Stomach smooth muscle (tissue), 2 donors: ENCODE data around the gene CCDC154.
"Not testable (repeated sequence)": the region's sequence is repeated elsewhere in the genome, so short reads cannot be mapped to it uniquely, and the experiment has no call there.

Experiments used
- H3K27ac ChIP-seq: one replicate; pipeline ENCODE4 v1.7.0; 2013; ENCODE audit warnings: mild to moderate bottlenecking, low read length, inconsistent platforms
- H3K27me3 ChIP-seq, 2 donors: one replicate each; pipeline ENCODE4 v1.7.0; 2013; ENCODE audit warnings: low read length in 2 of 2; ENCODE audit not compliant: insufficient read depth in 2 of 2, control insufficient read depth in 1 of 2
- H3K36me3 ChIP-seq, 2 donors: one replicate each; pipeline ENCODE4 v1.7.0; 2013; ENCODE audit warnings: low read length in 2 of 2; ENCODE audit not compliant: control insufficient read depth in 2 of 2, insufficient read depth in 2 of 2
- H3K4me1 ChIP-seq: one replicate; pipeline ENCODE4 v1.7.0; 2013; ENCODE audit warnings: low read length; ENCODE audit not compliant: control insufficient read depth, insufficient read depth
- H3K4me3 ChIP-seq, 2 donors: one replicate each; pipeline ENCODE4 v1.7.0; 2013; ENCODE audit warnings: low read length in 2 of 2
- H3K9ac ChIP-seq, 2 donors: one replicate each; pipeline ENCODE4 v1.7.0; 2013; ENCODE audit warnings: low read length in 2 of 2, mild to moderate bottlenecking in 1 of 2
- H3K9me3 ChIP-seq, 2 donors: one replicate each; pipeline ENCODE4 v1.7.0; 2013; ENCODE audit warnings: low read length in 2 of 2; ENCODE audit not compliant: control insufficient read depth in 2 of 2
- donor health status: healthy.
- donor health status: Pancreatic carcinoma.

The CCDC154 gene

DNA sequence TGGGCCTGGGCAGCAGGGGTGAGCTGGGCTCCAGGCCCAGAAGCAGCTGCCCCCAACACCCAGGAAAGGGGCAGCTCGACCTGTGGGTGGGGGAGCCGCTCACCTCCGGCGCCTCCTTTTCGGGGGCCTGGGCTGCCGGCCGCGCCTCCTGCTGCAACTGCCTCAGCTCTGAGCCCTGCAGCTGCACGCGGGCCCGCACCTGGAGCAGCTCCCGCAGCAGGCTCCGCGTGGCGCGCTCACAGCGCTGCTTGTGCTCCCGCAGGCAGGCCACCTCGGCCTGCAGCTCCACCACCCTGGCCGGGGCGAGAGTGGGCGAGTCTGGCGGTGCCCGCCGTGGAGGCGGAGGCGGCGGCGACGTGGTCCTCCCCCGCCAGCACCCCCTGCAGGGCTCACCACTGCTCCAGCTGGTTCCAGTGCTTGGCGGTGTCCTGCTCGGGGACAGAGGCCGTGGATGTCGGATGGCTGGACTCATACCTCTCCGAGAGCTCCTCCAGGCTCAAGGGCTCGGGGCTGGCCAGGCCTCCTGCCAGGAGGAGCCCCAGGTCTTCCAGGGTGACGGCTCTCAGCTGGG, 868 bp downstream of the CCDC154 start:
- Histone ChIP-seq H3K9ac (no peak overlapping the region), H3K27me3 (no peaks in the 10 kb centered on the region), H3K9me3 (no peaks in the 10 kb centered on the region), H3K4me1 (no peaks in the 10 kb centered on the region), H3K27ac (no peak overlapping the region), H3K36me3 (peaks cover 0 to 8% of the 10 kb centered on the region in 2 donors), H3K4me3 (no peak overlapping the region)

- Histone ChIP-seq H3K27me3 (no peaks in the 10 kb centered on the region), H3K9ac (no peak overlapping the region), H3K4me3 (no peak overlapping the region), H3K36me3 (peaks cover 0 to 6% of the 10 kb centered on the region in 2 donors), H3K27ac (no peak overlapping the region), H3K9me3 (no peaks in the 10 kb centered on the region), H3K4me1 (no peaks in the 10 kb centered on the region)
Measured at GRCh38 chr16:1442697-1443096, 1.7 kb downstream of the CCDC154 start.

- H3K36me3 ChIP-seq: peaks cover 0 to 6% of the 10 kb centered on the region in 2 donors
- no peaks in the 10 kb centered on the region for H3K27me3 ChIP-seq
- H3K4me3 ChIP-seq: no peak overlapping the region
- H3K9me3 ChIP-seq: no peaks in the 10 kb centered on the region
- no peaks in the 10 kb centered on the region for H3K4me1 ChIP-seq
- H3K9ac ChIP-seq: no peak overlapping the region
- H3K27ac ChIP-seq: no peak overlapping the region
Measured at GRCh38 chr16:1441391-1441829, 2.9 kb downstream of the CCDC154 start.

DNA sequence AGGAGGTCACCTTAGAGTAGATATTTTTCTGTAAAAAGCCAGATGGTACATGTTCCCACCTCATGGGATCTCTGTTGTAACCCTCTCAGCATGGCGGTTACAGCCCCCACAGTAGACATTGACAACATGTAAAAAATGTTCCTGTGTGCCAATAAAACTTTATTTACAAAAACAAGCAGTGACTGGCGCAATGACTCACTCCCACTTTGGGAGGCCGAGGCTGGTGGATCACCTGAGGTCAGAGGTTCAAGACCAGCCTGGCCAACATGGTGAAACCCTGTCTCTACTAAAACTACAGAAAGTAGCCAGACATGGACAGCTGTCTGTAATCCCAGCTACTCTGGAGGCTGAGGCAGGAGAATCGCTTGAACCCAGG, 4.7 kb downstream of the CCDC154 start:
- not testable (repeated sequence) for H3K9ac ChIP-seq, H3K4me3 ChIP-seq, H3K36me3 ChIP-seq, H3K27me3 ChIP-seq, H3K27ac ChIP-seq, H3K9me3 ChIP-seq, H3K4me1 ChIP-seq

- Histone ChIP-seq H3K4me1 (no peaks in the 10 kb centered on the region), H3K27ac (no peak overlapping the region), H3K9me3 (no peaks in the 10 kb centered on the region), H3K36me3 (no peaks in the 10 kb centered on the region), H3K27me3 (no peaks in the 10 kb centered on the region), H3K4me3 (no peak overlapping the region), H3K9ac (no peak overlapping the region)
Measured at GRCh38 chr16:1439058-1439698, 5.2 kb downstream of the CCDC154 start.

GRCh38 chr16:1438229-1439057, 5.9 kb downstream of the CCDC154 start:
- H3K4me1 ChIP-seq: no peaks in the 10 kb centered on the region
- peaks cover 0 to 2% of the 10 kb centered on the region in 2 donors for H3K27me3 ChIP-seq
- H3K9me3 ChIP-seq: no peaks in the 10 kb centered on the region
- H3K27ac ChIP-seq: no peak overlapping the region
- H3K9ac ChIP-seq: no peak overlapping the region
- no peaks in the 10 kb centered on the region for H3K36me3 ChIP-seq
- H3K4me3 ChIP-seq: no peak overlapping the region

GRCh38 chr16:1437606-1438005, 6.8 kb downstream of the CCDC154 start:
- no peaks in the 10 kb centered on the region for H3K9me3 ChIP-seq
- H3K4me3 ChIP-seq: no peak overlapping the region
- H3K36me3 ChIP-seq: no peaks in the 10 kb centered on the region
- H3K4me1 ChIP-seq: no peaks in the 10 kb centered on the region
- no peak overlapping the region for H3K9ac ChIP-seq
- H3K27me3 ChIP-seq: peaks cover 0 to 2% of the 10 kb centered on the region in 2 donors
- H3K27ac ChIP-seq: no peak overlapping the region

GRCh38 chr16:1436731-1437355, 7.5 kb downstream of the CCDC154 start:
- Histone ChIP-seq H3K36me3 (no peaks in the 10 kb centered on the region), H3K4me1 (no peaks in the 10 kb centered on the region), H3K27me3 (peaks cover 0 to 2% of the 10 kb centered on the region in 2 donors), H3K9ac (no peak overlapping the region), H3K27ac (no peak overlapping the region), H3K9me3 (no peaks in the 10 kb centered on the region), H3K4me3 (no peak overlapping the region)

DNA sequence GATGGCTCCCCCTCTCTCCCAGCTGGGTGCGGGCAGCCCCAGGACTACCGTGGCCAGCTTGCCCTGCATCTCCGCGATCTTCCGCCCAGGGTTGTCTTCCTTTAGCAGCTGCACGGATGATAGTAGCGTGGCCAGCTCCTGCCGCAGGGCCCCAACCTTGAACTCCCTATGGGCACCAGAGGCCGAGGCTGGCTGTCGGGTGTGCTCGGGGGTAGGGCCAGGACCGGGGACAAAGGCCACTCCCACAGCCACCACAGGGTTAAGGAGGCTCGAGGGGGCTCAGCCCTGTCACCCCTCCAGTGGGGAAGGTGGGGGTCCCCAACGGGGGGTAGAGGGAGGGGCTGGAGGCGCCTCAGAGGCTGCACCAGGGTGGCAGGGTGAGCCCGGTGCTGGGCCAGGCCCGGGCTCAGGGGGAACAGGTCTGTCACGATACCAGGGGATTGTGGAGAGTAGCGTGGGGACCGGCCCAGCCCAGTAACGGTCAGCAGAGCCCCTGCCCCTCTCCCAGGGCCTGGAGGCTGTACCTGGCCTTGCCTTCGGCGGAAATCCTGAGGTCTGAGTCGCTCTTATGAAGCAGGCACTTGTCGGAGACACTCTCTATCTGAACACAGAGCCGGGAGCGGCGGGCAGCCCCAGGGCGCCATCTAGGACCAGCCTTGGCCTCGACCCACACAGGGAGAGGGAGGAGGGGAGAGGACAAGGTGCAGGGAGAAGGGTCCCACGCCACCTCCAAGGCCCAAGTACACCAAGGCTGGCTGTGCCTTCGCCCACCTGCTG, 8.2 kb downstream of the CCDC154 start:
- Histone ChIP-seq H3K4me1 (no peaks in the 10 kb centered on the region), H3K27me3 (peaks cover 0 to 2% of the 10 kb centered on the region in 2 donors), H3K9me3 (no peaks in the 10 kb centered on the region), H3K36me3 (no peaks in the 10 kb centered on the region), H3K9ac (no peak overlapping the region), H3K4me3 (no peak overlapping the region), H3K27ac (no peak overlapping the region)
